ENCODE measurements around the gene ZNF546. TPM values are rescaled to one million over a fixed set of nuclear protein-coding genes. Genes with fewer than 3 reads are reported as not detected.

Gene ZNF546
- polyA plus RNA-seq, 1 experiment: 2.4 TPM

DNA sequence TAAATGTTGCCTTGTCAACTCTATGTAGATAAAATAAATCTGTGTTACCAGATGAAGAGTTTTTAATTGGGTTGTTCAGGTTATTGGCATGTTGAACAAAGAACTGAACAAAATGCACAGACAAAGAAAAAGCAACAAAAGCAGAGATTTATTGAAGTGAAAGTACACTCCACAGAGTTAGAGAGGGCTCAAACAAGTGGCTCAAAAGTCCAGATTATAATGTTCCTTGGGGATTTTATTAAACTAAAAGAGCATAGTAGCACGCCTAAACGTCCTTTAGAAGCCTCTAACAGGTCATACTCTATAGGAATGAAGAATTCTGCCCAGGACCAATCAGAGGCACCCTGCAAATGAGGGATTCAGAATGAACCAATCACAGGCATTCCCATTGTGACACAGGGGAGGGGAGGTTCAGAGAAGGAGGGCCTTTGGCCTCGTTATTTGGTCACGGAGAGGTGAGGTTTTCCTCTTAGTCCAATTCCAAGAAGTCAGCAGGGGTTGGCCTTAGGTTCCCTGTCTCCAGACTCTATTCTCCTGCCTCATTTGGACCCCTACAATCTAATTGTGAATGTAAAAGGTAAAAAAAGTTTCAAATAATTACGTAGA, 13.1 kb upstream of the ZNF546 start:
- POLR2A ChIA-PET: no interaction called here
- H3K27me3 ChIP-seq (ENCODE audit: control insufficient read depth, insufficient read depth, low read length): no peaks in the 10 kb centered on the region
- CTCF ChIA-PET: interaction anchor here (0.5 to 1.0 kb wide), 3 partner anchors 14 to 618 kb away, joined by 3 read pairs; no protein-coding TSS in a partner anchor
- no peak overlapping the region for H3K27ac ChIP-seq (ENCODE audit: low read depth, low read length)
- H3K9me3 ChIP-seq (ENCODE audit: control insufficient read depth, insufficient read depth, low read length): peaks cover 9% of the 10 kb centered on the region; the same call in 1 of the 2 replicates
- no peak overlapping the region for H3K4me3 ChIP-seq (ENCODE audit: low read depth, low read length)
- TF ChIP-seq, protein P1, sequence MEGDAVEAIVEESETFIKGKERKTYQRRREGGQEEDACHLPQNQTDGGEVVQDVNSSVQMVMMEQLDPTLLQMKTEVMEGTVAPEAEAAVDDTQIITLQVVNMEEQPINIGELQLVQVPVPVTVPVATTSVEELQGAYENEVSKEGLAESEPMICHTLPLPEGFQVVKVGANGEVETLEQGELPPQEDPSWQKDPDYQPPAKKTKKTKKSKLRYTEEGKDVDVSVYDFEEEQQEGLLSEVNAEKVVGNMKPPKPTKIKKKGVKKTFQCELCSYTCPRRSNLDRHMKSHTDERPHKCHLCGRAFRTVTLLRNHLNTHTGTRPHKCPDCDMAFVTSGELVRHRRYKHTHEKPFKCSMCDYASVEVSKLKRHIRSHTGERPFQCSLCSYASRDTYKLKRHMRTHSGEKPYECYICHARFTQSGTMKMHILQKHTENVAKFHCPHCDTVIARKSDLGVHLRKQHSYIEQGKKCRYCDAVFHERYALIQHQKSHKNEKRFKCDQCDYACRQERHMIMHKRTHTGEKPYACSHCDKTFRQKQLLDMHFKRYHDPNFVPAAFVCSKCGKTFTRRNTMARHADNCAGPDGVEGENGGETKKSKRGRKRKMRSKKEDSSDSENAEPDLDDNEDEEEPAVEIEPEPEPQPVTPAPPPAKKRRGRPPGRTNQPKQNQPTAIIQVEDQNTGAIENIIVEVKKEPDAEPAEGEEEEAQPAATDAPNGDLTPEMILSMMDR (IDR thresholded peaks at IDR 0.05; ENCODE audit: low read depth, low read length): no peak
- DNase-seq (ENCODE audit: low read depth, low spot score): no peak

DNA sequence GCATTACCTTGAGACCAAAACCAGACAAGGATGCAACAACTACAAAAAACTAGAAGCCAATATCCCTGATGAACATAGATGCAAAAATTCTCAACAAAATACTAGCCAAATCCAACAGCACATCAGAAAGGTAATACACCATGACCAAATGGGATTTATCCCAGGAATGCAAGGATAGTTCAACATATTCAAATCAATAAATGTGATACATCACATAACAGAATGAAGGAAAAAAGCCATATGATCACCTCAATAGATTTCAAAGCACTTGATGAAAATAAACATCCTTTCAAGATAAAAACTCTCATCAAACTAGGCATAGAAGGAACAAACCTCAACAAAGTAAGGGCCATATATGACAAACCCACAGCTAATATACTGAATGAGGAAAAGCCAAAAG, 10.2 kb upstream of the ZNF546 start:
- ChIA-PET CTCF (no interaction called here), POLR2A (no interaction called here)
- no peaks in the 10 kb centered on the region for H3K27me3 ChIP-seq (ENCODE audit: control insufficient read depth, insufficient read depth, low read length)
- H3K9me3 ChIP-seq (ENCODE audit: control insufficient read depth, insufficient read depth, low read length): peaks cover 9% of the 10 kb centered on the region; the same call in 1 of the 2 replicates
- H3K27ac ChIP-seq (ENCODE audit: low read depth, low read length): no peak overlapping the region
- TF ChIP-seq, protein P1 (IDR thresholded peaks at IDR 0.05; ENCODE audit: low read depth, low read length): no peak
- H3K4me3 ChIP-seq (ENCODE audit: low read depth, low read length): no peak overlapping the region
- DNase-seq (ENCODE audit: low read depth, low spot score): no peak

DNA sequence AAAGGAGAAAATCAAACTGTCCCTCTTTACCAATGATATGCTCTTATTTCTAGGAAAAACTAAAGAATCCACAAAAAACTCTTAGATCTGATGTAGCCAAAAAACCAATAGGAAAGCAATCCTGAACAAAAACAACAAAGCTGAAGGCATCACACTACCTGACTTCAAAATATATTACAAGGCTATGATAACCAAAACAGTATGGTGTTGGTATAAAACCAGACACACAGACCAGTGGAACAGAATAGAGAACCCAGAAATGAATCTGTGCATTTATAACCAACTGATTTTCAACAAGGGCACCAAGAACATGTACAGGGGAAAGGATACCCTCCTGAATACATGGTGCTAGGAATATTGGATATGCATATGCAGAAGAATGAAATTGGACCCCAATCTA, 9.7 kb upstream of the ZNF546 start:
- TF ChIP-seq, protein P1 (IDR thresholded peaks at IDR 0.05; ENCODE audit: low read depth, low read length): no peak
- H3K27me3 ChIP-seq (ENCODE audit: control insufficient read depth, insufficient read depth, low read length): no peaks in the 10 kb centered on the region
- no peak overlapping the region for H3K27ac ChIP-seq (ENCODE audit: low read depth, low read length)
- CTCF ChIA-PET: no interaction called here
- POLR2A ChIA-PET: no interaction called here
- peaks cover 9% of the 10 kb centered on the region; the same call in 1 of the 2 replicates for H3K9me3 ChIP-seq (ENCODE audit: control insufficient read depth, insufficient read depth, low read length)
- no peak overlapping the region for H3K4me3 ChIP-seq (ENCODE audit: low read depth, low read length)
- no peak for DNase-seq (ENCODE audit: low read depth, low spot score)

DNA sequence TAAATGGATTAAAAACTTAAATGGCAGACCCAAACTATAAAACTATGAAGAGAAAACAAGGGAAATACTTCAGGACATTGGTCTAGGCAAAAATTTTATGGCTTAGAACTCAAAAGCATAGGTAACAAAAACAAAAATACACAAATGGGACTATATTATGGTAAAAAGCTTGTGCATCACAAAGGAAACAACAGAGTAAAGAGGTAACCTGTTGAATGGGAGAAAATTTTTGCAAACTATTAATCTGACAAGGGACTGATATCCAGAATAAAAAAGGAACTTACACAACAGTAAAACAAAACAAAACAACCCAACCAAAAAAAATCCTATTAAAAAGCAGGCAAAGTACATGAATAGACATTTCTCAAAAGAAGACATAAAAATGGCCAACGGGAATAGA, 9.3 kb upstream of the ZNF546 start:
- CTCF ChIA-PET: no interaction called here
- TF ChIP-seq, protein P1 (IDR thresholded peaks at IDR 0.05; ENCODE audit: low read depth, low read length): no peak
- Histone ChIP-seq H3K9me3 (ENCODE audit: control insufficient read depth, insufficient read depth, low read length) (peaks cover 9% of the 10 kb centered on the region; the same call in 1 of the 2 replicates), H3K27ac (ENCODE audit: low read depth, low read length) (no peak overlapping the region), H3K4me3 (ENCODE audit: low read depth, low read length) (no peak overlapping the region), H3K27me3 (ENCODE audit: control insufficient read depth, insufficient read depth, low read length) (no peaks in the 10 kb centered on the region)
- POLR2A ChIA-PET: no interaction called here
- no peak for DNase-seq (ENCODE audit: low read depth, low spot score)

DNA sequence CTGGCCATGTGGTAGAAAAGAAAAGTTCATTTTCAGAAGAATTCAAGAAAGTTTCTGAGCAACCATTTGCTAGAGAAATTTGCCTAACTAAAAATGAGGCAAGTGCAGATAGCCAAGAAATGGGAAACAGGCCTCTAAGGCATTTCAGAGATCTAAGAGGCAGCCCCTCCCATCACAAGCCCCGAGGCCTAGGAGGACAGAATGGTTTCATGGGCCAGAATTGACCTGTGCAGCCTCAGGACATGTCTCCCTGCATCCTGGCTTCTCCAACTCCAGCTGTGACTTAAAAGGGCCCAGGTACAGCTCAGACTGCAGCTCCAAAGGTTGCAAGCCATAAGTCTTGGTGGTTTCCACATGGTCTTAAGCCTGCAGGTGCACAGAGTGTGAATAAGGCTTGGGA, 3.3 kb upstream of the ZNF546 start:
- CTCF ChIA-PET: interaction anchor here (0.6 kb wide), 1 partner anchor 23 kb away, joined by 3 read pairs; no protein-coding TSS in a partner anchor
- TF ChIP-seq, protein P1 (IDR thresholded peaks at IDR 0.05; ENCODE audit: low read depth, low read length): no peak
- H3K27ac ChIP-seq (ENCODE audit: low read depth, low read length): no peak overlapping the region
- POLR2A ChIA-PET: no interaction called here
- H3K9me3 ChIP-seq (ENCODE audit: control insufficient read depth, insufficient read depth, low read length): no peaks in the 10 kb centered on the region; the same call in 1 of the 2 replicates
- DNase-seq (ENCODE audit: low read depth, low spot score): no peak
- no peak overlapping the region for H3K4me3 ChIP-seq (ENCODE audit: low read depth, low read length)
- H3K27me3 ChIP-seq (ENCODE audit: control insufficient read depth, insufficient read depth, low read length): no peaks in the 10 kb centered on the region

Data from AG04450 (cell line).